Astrocyte (in vitro differentiated cells and primary cell): ENCODE results near the gene SPTLC3. TPM values are rescaled to one million over a fixed set of nuclear protein-coding genes. Genes with fewer than 3 reads are reported as not detected.

ENCODE experiments used
- DNase-seq: peaks from one replicate; pipeline ENCODE4 v3.0.0-alpha.2; 2010; ENCODE audit warnings: low read depth
- FAIRE-seq: peaks from 2 replicates; lab custom pipeline; 2011; peaks lifted over from hg19 to GRCh38; lab: Jason Lieb, UNC
- H2AFZ ChIP-seq: 2 replicates; pipeline ENCODE4 v1.6.0; 2012; ENCODE audit warnings: low read depth, low read length, inconsistent platforms
- H3K27ac ChIP-seq: 2 replicates; pipeline ENCODE4 v1.5.1; 2011; ENCODE audit warnings: low read depth, low read length, inconsistent platforms
- H3K27me3 ChIP-seq: 2 replicates; pipeline ENCODE4 v1.6.0; 2011; ENCODE audit warnings: low read length, inconsistent platforms; ENCODE audit not compliant: insufficient read depth
- H3K36me3 ChIP-seq: 2 replicates; pipeline ENCODE4 v1.5.1; 2011; ENCODE audit warnings: low read length, inconsistent platforms; ENCODE audit not compliant: insufficient read depth
- H3K4me1 ChIP-seq: 2 replicates; pipeline ENCODE4 v1.5.1; 2011; ENCODE audit warnings: low read length, inconsistent platforms; ENCODE audit not compliant: insufficient read depth
- H3K4me2 ChIP-seq: 2 replicates; pipeline ENCODE4 v1.6.0; 2012; ENCODE audit warnings: low read length, inconsistent platforms
- H3K4me3 ChIP-seq: 2 replicates; pipeline ENCODE4 v1.5.1; 2011; ENCODE audit warnings: low read depth, mild to moderate bottlenecking, low read length, inconsistent platforms; ENCODE audit not compliant: insufficient read depth
- H3K79me2 ChIP-seq: 2 replicates; pipeline ENCODE4 v1.6.0; 2012; ENCODE audit warnings: mild to moderate bottlenecking, low read length, inconsistent platforms; ENCODE audit not compliant: insufficient read depth
- H3K9ac ChIP-seq: 2 replicates; pipeline ENCODE4 v1.6.0; 2012; ENCODE audit warnings: mild to moderate bottlenecking, low read length, inconsistent platforms
- H3K9me3 ChIP-seq: 2 replicates; pipeline ENCODE4 v1.5.1; 2012; ENCODE audit warnings: low read depth, mild to moderate bottlenecking, low read length, inconsistent platforms; ENCODE audit not compliant: insufficient read depth
- H4K20me1 ChIP-seq: 2 replicates; pipeline ENCODE4 v1.6.0; 2012; ENCODE audit warnings: low read length, inconsistent platforms; ENCODE audit not compliant: insufficient read depth
- H3K27ac Mint-ChIP-seq: one replicate; pipeline ENCODE4 v1.8.0; 2021; ENCODE audit warnings: mild to moderate bottlenecking, mixed read lengths; ENCODE audit not compliant: unreplicated experiment
- H3K27me3 Mint-ChIP-seq: one replicate; pipeline ENCODE4 v1.8.0; 2021; ENCODE audit warnings: low read depth, mixed read lengths; ENCODE audit not compliant: unreplicated experiment
- H3K36me3 Mint-ChIP-seq: one replicate; pipeline ENCODE4 v1.8.0; 2021; ENCODE audit warnings: low read depth, mixed read lengths; ENCODE audit not compliant: unreplicated experiment
- H3K4me1 Mint-ChIP-seq: one replicate; pipeline ENCODE4 v1.8.0; 2021; ENCODE audit warnings: low read depth, mixed read lengths; ENCODE audit not compliant: unreplicated experiment
- H3K4me3 Mint-ChIP-seq: one replicate; pipeline ENCODE4 v1.8.0; 2021; ENCODE audit warnings: mild to moderate bottlenecking, moderate library complexity, mixed read lengths; ENCODE audit not compliant: unreplicated experiment
- H3K9me3 Mint-ChIP-seq: one replicate; pipeline ENCODE4 v1.8.0; 2021; ENCODE audit warnings: mild to moderate bottlenecking, mixed read lengths; ENCODE audit not compliant: unreplicated experiment
- EZH2 ChIP-seq: IDR thresholded peaks from 2 replicates; pipeline ENCODE4 v1.6.1; 2012; ENCODE audit warnings: mild to moderate bottlenecking, low read length, inconsistent platforms; ENCODE audit not compliant: insufficient read depth
- total RNA-seq: library from RNA; stranded (reverse); gene quantifications from 2 replicates; pipeline ENCODE4 v1.2.1, GENCODE V29; 2021
- TF ChIP-seq, protein P1 (sequence below): IDR thresholded peaks from 2 replicates; pipeline ENCODE4 v1.5.1; 2011; ENCODE audit warnings: low read depth, mild to moderate bottlenecking, inconsistent platforms, low read length, moderate library complexity; ENCODE audit not compliant: insufficient read depth

SPTLC3 gene
- total RNA-seq, 1 donor from 2014 or later: 5.7 TPM

DNA sequence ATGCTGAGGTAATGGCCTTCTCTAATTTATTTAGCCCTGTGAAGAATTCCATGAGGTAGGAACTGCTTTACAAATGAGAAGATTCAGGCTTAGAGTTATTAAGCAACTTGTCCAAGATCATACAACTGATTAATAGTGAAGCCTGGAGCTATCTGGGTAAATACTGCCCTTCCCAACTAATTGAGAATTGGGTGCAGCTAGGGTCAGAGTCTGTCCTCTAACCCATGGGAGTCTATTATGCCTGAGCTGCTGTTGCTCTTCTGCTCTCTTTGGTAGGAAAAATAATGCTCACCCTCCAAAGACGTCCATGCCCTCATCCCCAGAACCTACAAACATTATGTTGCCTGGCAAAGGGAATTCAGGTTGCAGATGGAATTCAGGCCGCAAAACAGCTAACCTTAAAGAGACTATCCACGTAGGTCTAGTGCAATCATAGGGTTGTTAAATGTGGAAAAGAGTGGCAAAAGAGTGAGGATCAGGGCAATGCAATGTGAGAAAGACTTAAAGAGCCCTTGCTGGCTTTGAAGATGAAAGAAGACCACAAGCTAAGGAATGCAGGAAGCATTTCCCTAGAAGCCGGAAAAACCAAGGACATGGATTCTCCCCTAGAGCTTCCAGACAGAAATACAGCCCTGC lies 90.1 kb downstream of the SPTLC3 start:
- H3K27me3 Mint-ChIP-seq: peaks cover under 1% of the 10 kb centered on the region
- H3K4me3 ChIP-seq: no peak overlapping the region
- no peaks in the 10 kb centered on the region for H3K27me3 ChIP-seq
- H3K9me3 Mint-ChIP-seq: no peaks in the 10 kb centered on the region
- no peak for DNase-seq
- TF ChIP-seq, protein P1, sequence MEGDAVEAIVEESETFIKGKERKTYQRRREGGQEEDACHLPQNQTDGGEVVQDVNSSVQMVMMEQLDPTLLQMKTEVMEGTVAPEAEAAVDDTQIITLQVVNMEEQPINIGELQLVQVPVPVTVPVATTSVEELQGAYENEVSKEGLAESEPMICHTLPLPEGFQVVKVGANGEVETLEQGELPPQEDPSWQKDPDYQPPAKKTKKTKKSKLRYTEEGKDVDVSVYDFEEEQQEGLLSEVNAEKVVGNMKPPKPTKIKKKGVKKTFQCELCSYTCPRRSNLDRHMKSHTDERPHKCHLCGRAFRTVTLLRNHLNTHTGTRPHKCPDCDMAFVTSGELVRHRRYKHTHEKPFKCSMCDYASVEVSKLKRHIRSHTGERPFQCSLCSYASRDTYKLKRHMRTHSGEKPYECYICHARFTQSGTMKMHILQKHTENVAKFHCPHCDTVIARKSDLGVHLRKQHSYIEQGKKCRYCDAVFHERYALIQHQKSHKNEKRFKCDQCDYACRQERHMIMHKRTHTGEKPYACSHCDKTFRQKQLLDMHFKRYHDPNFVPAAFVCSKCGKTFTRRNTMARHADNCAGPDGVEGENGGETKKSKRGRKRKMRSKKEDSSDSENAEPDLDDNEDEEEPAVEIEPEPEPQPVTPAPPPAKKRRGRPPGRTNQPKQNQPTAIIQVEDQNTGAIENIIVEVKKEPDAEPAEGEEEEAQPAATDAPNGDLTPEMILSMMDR: no peak
- no peak for TF ChIP-seq EZH2
- no peaks in the 10 kb centered on the region for H3K36me3 ChIP-seq
- H3K4me1 Mint-ChIP-seq: peaks cover 23% of the 10 kb centered on the region
- no peaks in the 10 kb centered on the region for H3K9me3 ChIP-seq
- H3K4me3 Mint-ChIP-seq: no peak overlapping the region
- peaks cover 11% of the 10 kb centered on the region for H3K4me1 ChIP-seq
- no peak overlapping the region for H3K27ac Mint-ChIP-seq
- no peak overlapping the region for H3K4me2 ChIP-seq
- no peak for FAIRE-seq
- no peak overlapping the region for H3K9ac ChIP-seq
- H3K27ac ChIP-seq: no peak overlapping the region
- no peaks in the 10 kb centered on the region for H3K36me3 Mint-ChIP-seq
- H2AFZ ChIP-seq: no peak overlapping the region
- H3K79me2 ChIP-seq: no peaks in the 10 kb centered on the region
- H4K20me1 ChIP-seq: no peaks in the 10 kb centered on the region

DNA sequence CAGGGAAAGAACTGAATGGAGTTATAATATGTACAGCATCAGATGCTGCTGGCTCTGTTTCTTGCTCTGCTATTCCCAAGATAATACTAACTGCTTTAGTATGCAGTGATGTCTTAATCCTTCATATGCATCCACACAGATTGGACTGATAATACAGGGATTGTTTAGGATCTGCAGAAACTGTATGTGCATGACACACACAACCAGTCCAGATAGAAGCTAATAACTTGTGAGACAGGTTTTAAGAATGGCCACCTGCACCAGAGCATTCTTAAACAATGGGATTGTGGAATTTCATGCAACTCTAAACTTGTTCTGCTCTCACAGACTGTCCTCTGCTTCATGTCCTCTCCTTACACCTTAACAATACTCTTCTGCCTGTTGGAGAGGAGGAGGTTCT lies 90.9 kb downstream of the SPTLC3 start:
- peaks cover 11% of the 10 kb centered on the region for H3K4me1 ChIP-seq
- no peaks in the 10 kb centered on the region for H3K27me3 ChIP-seq
- no peaks in the 10 kb centered on the region for H4K20me1 ChIP-seq
- FAIRE-seq: no peak
- no peaks in the 10 kb centered on the region for H3K9me3 ChIP-seq
- Mint-ChIP-seq H3K36me3 (no peaks in the 10 kb centered on the region), H3K4me1 (peaks cover 23% of the 10 kb centered on the region), H3K4me3 (no peak overlapping the region), H3K27ac (no peak overlapping the region), H3K27me3 (no peaks in the 10 kb centered on the region), H3K9me3 (no peaks in the 10 kb centered on the region)
- no peaks in the 10 kb centered on the region for H3K36me3 ChIP-seq
- DNase-seq: no peak
- H2AFZ ChIP-seq: no peak overlapping the region
- no peak overlapping the region for H3K4me2 ChIP-seq
- no peak overlapping the region for H3K9ac ChIP-seq
- H3K4me3 ChIP-seq: no peak overlapping the region
- no peak overlapping the region for H3K27ac ChIP-seq
- no peak for TF ChIP-seq EZH2
- no peaks in the 10 kb centered on the region for H3K79me2 ChIP-seq

DNA sequence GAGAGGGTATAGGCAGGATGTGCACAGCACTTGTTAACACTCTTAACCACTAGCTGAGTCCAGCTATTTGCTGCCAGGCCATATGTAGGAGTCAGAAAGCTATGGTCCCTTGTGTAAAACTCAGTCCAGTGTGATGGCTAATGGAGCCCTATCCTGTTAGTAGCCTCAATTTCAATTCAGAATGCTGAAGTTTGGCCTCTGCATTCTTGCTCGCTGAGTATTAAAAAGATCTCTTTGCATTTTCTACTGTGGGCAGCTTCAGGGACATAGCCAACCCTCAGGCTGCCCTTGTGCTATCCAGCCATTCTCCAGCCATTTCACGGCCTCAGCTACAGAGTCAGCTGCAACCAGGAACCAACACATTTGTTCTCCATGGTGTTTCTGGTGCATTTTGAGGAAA lies 92.5 kb downstream of the SPTLC3 start:
- H3K4me3 Mint-ChIP-seq: no peak overlapping the region
- H3K79me2 ChIP-seq: no peaks in the 10 kb centered on the region
- no peak overlapping the region for H3K27ac Mint-ChIP-seq

More for the DNA sequence above, 92.5 kb downstream of the SPTLC3 start:
- Histone ChIP-seq H3K9ac (no peak overlapping the region), H3K4me2 (no peak overlapping the region), H3K36me3 (no peaks in the 10 kb centered on the region), H3K27ac (no peak overlapping the region), H2AFZ (no peak overlapping the region), H3K4me3 (no peak overlapping the region), H3K9me3 (no peaks in the 10 kb centered on the region), H3K27me3 (no peaks in the 10 kb centered on the region), H4K20me1 (no peaks in the 10 kb centered on the region), H3K4me1 (peaks cover 11% of the 10 kb centered on the region)
- Mint-ChIP-seq H3K27me3 (no peaks in the 10 kb centered on the region), H3K9me3 (no peaks in the 10 kb centered on the region), H3K4me1 (peaks cover 23% of the 10 kb centered on the region), H3K36me3 (no peaks in the 10 kb centered on the region)
- TF ChIP-seq, protein P1: no peak
- no peak for TF ChIP-seq EZH2
- DNase-seq (peak; percentile 31), FAIRE-seq (no peak)
